ENCODE data around the gene DUSP15.

DNA sequence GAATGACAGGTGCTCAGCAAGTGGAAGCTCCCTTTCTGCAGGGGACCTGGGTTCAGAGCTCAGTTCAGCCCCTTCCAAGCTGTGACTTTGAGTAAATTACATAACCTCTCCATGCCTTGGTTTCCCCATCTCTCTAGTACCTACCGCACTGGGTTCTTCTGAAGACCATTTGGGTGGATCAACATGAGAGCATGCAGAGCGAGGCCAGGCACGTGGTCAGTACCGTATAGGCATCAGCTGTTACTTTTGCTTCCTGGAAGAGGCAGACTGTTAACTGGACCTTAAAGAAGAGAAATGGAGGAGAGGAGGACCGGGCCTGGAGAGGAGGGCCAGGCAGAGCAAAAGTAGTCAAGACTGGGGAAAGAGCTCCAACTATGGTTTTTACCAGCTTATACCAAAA, 52.9 kb downstream of the DUSP15 start:
- TF ChIP-seq, protein P1, sequence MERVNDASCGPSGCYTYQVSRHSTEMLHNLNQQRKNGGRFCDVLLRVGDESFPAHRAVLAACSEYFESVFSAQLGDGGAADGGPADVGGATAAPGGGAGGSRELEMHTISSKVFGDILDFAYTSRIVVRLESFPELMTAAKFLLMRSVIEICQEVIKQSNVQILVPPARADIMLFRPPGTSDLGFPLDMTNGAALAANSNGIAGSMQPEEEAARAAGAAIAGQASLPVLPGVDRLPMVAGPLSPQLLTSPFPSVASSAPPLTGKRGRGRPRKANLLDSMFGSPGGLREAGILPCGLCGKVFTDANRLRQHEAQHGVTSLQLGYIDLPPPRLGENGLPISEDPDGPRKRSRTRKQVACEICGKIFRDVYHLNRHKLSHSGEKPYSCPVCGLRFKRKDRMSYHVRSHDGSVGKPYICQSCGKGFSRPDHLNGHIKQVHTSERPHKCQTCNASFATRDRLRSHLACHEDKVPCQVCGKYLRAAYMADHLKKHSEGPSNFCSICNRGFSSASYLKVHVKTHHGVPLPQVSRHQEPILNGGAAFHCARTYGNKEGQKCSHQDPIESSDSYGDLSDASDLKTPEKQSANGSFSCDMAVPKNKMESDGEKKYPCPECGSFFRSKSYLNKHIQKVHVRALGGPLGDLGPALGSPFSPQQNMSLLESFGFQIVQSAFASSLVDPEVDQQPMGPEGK (CRISPR knock-in tag; IDR thresholded peaks at IDR 0.05; ENCODE audit: borderline replicate concordance): no peak
- TF ChIP-seq OSR1 (CRISPR knock-in tag; IDR thresholded peaks at IDR 0.05) (no peak), CSDC2 (CRISPR knock-in tag; IDR thresholded peaks at IDR 0.05) (no peak), BACH2 (CRISPR knock-in tag; IDR thresholded peaks at IDR 0.05; ENCODE audit: borderline replicate concordance) (no peak), ZFP3 (CRISPR knock-in tag; IDR thresholded peaks at IDR 0.05) (no peak), ESRRG (CRISPR knock-in tag; IDR thresholded peaks at IDR 0.05) (no peak), RARB (CRISPR knock-in tag; IDR thresholded peaks at IDR 0.05) (no peak)
- TF ChIP-seq, protein P2, sequence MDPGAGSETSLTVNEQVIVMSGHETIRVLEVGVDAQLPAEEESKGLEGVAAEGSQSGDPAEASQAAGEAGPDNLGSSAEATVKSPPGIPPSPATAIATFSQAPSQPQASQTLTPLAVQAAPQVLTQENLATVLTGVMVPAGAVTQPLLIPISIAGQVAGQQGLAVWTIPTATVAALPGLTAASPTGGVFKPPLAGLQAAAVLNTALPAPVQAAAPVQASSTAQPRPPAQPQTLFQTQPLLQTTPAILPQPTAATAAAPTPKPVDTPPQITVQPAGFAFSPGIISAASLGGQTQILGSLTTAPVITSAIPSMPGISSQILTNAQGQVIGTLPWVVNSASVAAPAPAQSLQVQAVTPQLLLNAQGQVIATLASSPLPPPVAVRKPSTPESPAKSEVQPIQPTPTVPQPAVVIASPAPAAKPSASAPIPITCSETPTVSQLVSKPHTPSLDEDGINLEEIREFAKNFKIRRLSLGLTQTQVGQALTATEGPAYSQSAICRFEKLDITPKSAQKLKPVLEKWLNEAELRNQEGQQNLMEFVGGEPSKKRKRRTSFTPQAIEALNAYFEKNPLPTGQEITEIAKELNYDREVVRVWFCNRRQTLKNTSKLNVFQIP (CRISPR knock-in tag; IDR thresholded peaks at IDR 0.05; ENCODE audit: borderline replicate concordance, low read depth): no peak

All from SK-N-SH treated with all-trans-retinoic acid at 6 μM for 48 hours (cell line).